ENCODE results near the gene VPS11.
"Not testable (repeated sequence)": the region's sequence is repeated elsewhere in the genome, so short reads cannot be mapped to it uniquely, and the experiment has no call there.

Gene VPS11

GRCh38 chr11:119027561-119028345, 39.9 kb upstream of the VPS11 start:
- H3K9me3 ChIP-seq (ENCODE audit: control insufficient read depth, low read length): no peaks in the 10 kb centered on the region
- H3K4me1 ChIP-seq (ENCODE audit: control insufficient read depth, insufficient read depth, low read length): peaks cover 41% of the 10 kb centered on the region
- H3K9ac ChIP-seq (ENCODE audit: low read length): no peak overlapping the region
- no peak overlapping the region for H3K4me3 ChIP-seq (ENCODE audit: low read length)
- no peak for DNase-seq (ENCODE audit: low read depth)
- H3K27me3 ChIP-seq (replicated peaks; ENCODE audit: control insufficient read depth, insufficient read depth, low read length): no peaks in the 10 kb centered on the region
- H3K36me3 ChIP-seq (ENCODE audit: control insufficient read depth, insufficient read depth, low read length, severe bottlenecking): peaks cover 21% of the 10 kb centered on the region

GRCh38 chr11:119028346-119029068, 39.1 kb upstream of the VPS11 start:
- DNase-seq (ENCODE audit: low read depth): no peak
- no peak overlapping the region for H3K4me3 ChIP-seq (ENCODE audit: low read length)
- no peaks in the 10 kb centered on the region for H3K9me3 ChIP-seq (ENCODE audit: control insufficient read depth, low read length)
- H3K4me1 ChIP-seq (ENCODE audit: control insufficient read depth, insufficient read depth, low read length): peaks cover 36% of the 10 kb centered on the region
- H3K9ac ChIP-seq (ENCODE audit: low read length): no peak overlapping the region
- peaks cover 15% of the 10 kb centered on the region for H3K36me3 ChIP-seq (ENCODE audit: control insufficient read depth, insufficient read depth, low read length, severe bottlenecking)
- H3K27me3 ChIP-seq (replicated peaks; ENCODE audit: control insufficient read depth, insufficient read depth, low read length): no peaks in the 10 kb centered on the region

- Histone ChIP-seq H3K36me3 (ENCODE audit: control insufficient read depth, insufficient read depth, low read length, severe bottlenecking) (peaks cover 10% of the 10 kb centered on the region), H3K9me3 (ENCODE audit: control insufficient read depth, low read length) (no peaks in the 10 kb centered on the region), H3K4me1 (ENCODE audit: control insufficient read depth, insufficient read depth, low read length) (peaks cover 32% of the 10 kb centered on the region), H3K27me3 (replicated peaks; ENCODE audit: control insufficient read depth, insufficient read depth, low read length) (no peaks in the 10 kb centered on the region), H3K9ac (ENCODE audit: low read length) (peak overlapping the region; percentile 83), H3K4me3 (ENCODE audit: low read length) (no peak overlapping the region)
- DNase-seq (ENCODE audit: low read depth): no peak
These were observed 38.6 kb upstream of the VPS11 start for GRCh38 chr11:119029069-119029339.

GRCh38 chr11:119029340-119030028, 38.1 kb upstream of the VPS11 start:
- DNase-seq (ENCODE audit: low read depth): no peak
- peaks cover 6% of the 10 kb centered on the region for H3K36me3 ChIP-seq (ENCODE audit: control insufficient read depth, insufficient read depth, low read length, severe bottlenecking)
- H3K9me3 ChIP-seq (ENCODE audit: control insufficient read depth, low read length): no peaks in the 10 kb centered on the region
- H3K4me1 ChIP-seq (ENCODE audit: control insufficient read depth, insufficient read depth, low read length): peaks cover 27% of the 10 kb centered on the region
- no peaks in the 10 kb centered on the region for H3K27me3 ChIP-seq (replicated peaks; ENCODE audit: control insufficient read depth, insufficient read depth, low read length)
- peak overlapping the region; percentile 92 for H3K4me3 ChIP-seq (ENCODE audit: low read length)
- peak overlapping the region; percentile 83 for H3K9ac ChIP-seq (ENCODE audit: low read length)

DNA sequence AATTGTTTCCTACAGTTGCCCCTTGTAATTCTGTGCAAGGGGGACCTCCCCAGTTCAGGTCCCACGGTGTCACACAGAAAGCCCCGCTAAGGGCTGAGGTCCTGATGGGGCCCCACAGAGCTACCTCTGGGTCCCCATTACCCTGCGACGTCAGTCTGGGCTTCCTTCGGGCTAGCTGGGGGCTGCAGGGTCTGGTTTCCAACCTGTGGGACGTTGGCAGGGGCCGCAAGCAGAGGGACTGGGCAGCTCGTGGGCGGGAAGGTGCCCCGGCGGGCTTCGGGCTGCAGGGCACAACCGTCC, 37.6 kb upstream of the VPS11 start:
- DNase-seq (ENCODE audit: low read depth): no peak
- Histone ChIP-seq H3K27me3 (replicated peaks; ENCODE audit: control insufficient read depth, insufficient read depth, low read length) (no peaks in the 10 kb centered on the region), H3K36me3 (ENCODE audit: control insufficient read depth, insufficient read depth, low read length, severe bottlenecking) (peaks cover 4% of the 10 kb centered on the region), H3K4me3 (ENCODE audit: low read length) (peak overlapping the region; percentile 92), H3K9me3 (ENCODE audit: control insufficient read depth, low read length) (no peaks in the 10 kb centered on the region), H3K9ac (ENCODE audit: low read length) (peak overlapping the region; percentile 83), H3K4me1 (ENCODE audit: control insufficient read depth, insufficient read depth, low read length) (peaks cover 23% of the 10 kb centered on the region)

DNA sequence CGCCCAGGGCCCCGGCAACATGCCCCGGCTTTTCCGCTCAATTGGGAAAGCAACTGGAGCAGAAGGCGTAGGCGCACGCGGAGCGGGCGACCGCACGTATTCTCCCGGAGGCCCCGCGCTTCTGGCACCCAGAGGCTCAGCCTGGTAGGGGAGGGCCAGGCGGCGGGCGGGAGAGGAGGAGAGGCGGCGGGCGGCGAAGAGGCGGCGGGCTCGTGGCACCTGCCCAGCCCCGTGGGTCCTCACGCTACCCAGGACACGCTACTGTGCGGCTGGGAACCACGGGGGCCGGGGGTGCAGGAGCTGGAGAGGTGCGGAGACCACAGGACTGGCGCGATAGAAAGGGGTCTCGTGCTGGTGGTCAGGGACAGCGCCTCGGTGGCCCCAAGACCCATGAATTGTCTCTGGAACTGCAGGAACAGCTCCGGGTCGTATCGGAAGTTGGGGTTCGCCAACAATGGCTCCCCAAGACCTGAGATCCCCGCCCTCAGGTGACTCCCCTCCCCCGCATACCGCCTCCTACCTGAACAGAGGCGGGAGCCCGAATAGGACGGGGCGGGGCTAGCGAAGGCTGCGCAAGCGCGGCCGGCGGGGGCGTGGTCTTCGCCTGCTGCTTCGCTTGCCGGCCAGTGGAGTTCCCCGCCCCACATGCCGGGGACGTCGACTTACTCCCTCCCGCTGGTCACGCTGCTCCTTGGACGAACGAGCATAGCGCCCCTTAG, 37.1 kb upstream of the VPS11 start, which contains the start of gene SLC37A4:
TSS of gene SLC37A4 (minus strand) at position 549 of the 719 bp plus-strand sequence.
- Histone ChIP-seq H3K4me1 (ENCODE audit: control insufficient read depth, insufficient read depth, low read length) (peaks cover 18% of the 10 kb centered on the region), H3K4me3 (ENCODE audit: low read length) (peak within 1 kb of the TSS; percentile 92), H3K27me3 (replicated peaks; ENCODE audit: control insufficient read depth, insufficient read depth, low read length) (no peaks in the 10 kb centered on the region), H3K9ac (ENCODE audit: low read length) (peak within 1 kb of the TSS; percentile 83), H3K36me3 (ENCODE audit: control insufficient read depth, insufficient read depth, low read length, severe bottlenecking) (no peaks in the 10 kb centered on the region), H3K9me3 (ENCODE audit: control insufficient read depth, low read length) (no peaks in the 10 kb centered on the region)
- DNase-seq (ENCODE audit: low read depth): peak; percentile 99

DNA sequence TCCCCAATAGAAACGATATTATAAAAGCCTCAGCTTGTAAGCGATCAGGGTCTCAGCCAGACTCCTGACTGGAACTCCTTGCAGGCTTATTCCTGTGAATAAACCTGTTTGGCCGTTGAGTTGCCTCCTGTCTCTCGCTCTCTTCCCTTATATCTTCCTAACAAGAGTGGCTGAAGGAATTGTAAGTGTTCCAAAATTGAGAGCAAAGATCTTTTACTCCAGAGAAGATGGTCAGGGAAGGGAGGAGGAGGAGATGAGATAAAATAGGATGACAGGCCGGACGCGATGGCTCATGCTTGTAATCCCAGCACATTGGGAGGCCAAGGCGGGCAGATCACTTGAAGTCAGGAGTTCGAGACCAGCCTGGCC, 35.7 kb upstream of the VPS11 start:
- no peaks in the 10 kb centered on the region for H3K27me3 ChIP-seq (replicated peaks; ENCODE audit: control insufficient read depth, insufficient read depth, low read length)
- no peak overlapping the region for H3K4me3 ChIP-seq (ENCODE audit: low read length)
- no peaks in the 10 kb centered on the region for H3K36me3 ChIP-seq (ENCODE audit: control insufficient read depth, insufficient read depth, low read length, severe bottlenecking)
- DNase-seq (ENCODE audit: low read depth): no peak
- H3K9ac ChIP-seq (ENCODE audit: low read length): peak overlapping the region; percentile 25
- H3K4me1 ChIP-seq (ENCODE audit: control insufficient read depth, insufficient read depth, low read length): peaks cover 13% of the 10 kb centered on the region
- no peaks in the 10 kb centered on the region for H3K9me3 ChIP-seq (ENCODE audit: control insufficient read depth, low read length)

DNA sequence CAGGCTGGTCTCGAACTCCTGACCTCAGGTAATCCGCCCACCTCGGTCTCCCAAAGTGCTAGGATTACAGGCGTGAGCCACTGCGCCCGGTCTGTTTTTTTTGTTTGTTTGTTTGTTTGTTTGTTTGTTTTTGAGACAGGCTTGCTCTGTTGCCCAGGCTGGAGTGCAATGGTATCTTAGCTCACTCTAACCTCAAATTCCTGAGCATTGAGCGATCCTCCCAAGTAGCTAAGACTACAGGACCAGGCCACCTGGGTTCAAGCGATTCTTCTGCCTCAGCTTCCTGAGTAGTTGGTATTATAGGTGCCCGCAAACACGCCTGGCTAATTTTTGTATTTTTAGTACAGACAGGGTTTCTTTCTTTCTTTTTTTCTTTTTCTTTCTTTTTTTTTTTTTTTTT, 34.2 kb upstream of the VPS11 start:
- H3K9me3 ChIP-seq (ENCODE audit: control insufficient read depth, low read length); H3K9ac ChIP-seq (ENCODE audit: low read length); DNase-seq (ENCODE audit: low read depth); H3K4me3 ChIP-seq (ENCODE audit: low read length); H3K27me3 ChIP-seq (replicated peaks; ENCODE audit: control insufficient read depth, insufficient read depth, low read length); H3K36me3 ChIP-seq (ENCODE audit: control insufficient read depth, insufficient read depth, low read length, severe bottlenecking): not testable (repeated sequence)
- H3K4me1 ChIP-seq (ENCODE audit: control insufficient read depth, insufficient read depth, low read length): peaks cover 13% of the 10 kb centered on the region

DNA sequence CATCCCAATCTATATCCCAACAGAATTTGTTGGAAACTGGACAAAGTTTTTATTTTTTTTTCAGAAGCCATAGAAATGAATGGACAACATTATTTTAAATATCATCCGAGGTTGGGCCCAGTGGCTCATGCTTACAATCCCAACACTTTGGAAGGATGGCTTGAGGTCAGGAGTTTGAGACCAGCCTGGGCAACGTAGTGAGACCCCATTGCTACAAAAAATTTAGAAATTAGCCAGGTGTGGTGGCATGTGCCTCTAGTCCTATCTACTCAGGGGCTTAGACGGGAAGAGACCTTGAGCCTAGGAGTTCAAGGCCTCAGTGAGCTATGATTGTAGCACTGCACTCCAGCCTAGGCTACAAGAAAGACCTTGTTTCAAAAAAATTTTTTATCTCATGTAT, 32.8 kb upstream of the VPS11 start:
- Histone ChIP-seq H3K4me3 (ENCODE audit: low read length) (no peak overlapping the region), H3K27me3 (replicated peaks; ENCODE audit: control insufficient read depth, insufficient read depth, low read length) (no peaks in the 10 kb centered on the region), H3K9ac (ENCODE audit: low read length) (no peak overlapping the region), H3K9me3 (ENCODE audit: control insufficient read depth, low read length) (no peaks in the 10 kb centered on the region), H3K36me3 (ENCODE audit: control insufficient read depth, insufficient read depth, low read length, severe bottlenecking) (no peaks in the 10 kb centered on the region), H3K4me1 (ENCODE audit: control insufficient read depth, insufficient read depth, low read length) (peaks cover 3% of the 10 kb centered on the region)
- no peak for DNase-seq (ENCODE audit: low read depth)

- no peaks in the 10 kb centered on the region for H3K4me1 ChIP-seq (ENCODE audit: control insufficient read depth, insufficient read depth, low read length)
- H3K36me3 ChIP-seq (ENCODE audit: control insufficient read depth, insufficient read depth, low read length, severe bottlenecking): no peaks in the 10 kb centered on the region
- no peaks in the 10 kb centered on the region for H3K27me3 ChIP-seq (replicated peaks; ENCODE audit: control insufficient read depth, insufficient read depth, low read length)
- H3K4me3 ChIP-seq (ENCODE audit: low read length): no peak overlapping the region
- H3K9ac ChIP-seq (ENCODE audit: low read length): no peak overlapping the region
- no peak for DNase-seq (ENCODE audit: low read depth)
- no peaks in the 10 kb centered on the region for H3K9me3 ChIP-seq (ENCODE audit: control insufficient read depth, low read length)
These were observed 28.7 kb upstream of the VPS11 start for GRCh38 chr11:119038884-119039283.

GRCh38 chr11:119039471-119039870, 28.1 kb upstream of the VPS11 start:
- H3K36me3 ChIP-seq (ENCODE audit: control insufficient read depth, insufficient read depth, low read length, severe bottlenecking); H3K4me3 ChIP-seq (ENCODE audit: low read length); H3K9ac ChIP-seq (ENCODE audit: low read length); H3K9me3 ChIP-seq (ENCODE audit: control insufficient read depth, low read length); H3K27me3 ChIP-seq (replicated peaks; ENCODE audit: control insufficient read depth, insufficient read depth, low read length); H3K4me1 ChIP-seq (ENCODE audit: control insufficient read depth, insufficient read depth, low read length); DNase-seq (ENCODE audit: low read depth): not testable (repeated sequence)

Data from adipocyte (in vitro differentiated cells).